ENCODE results near the gene COL4A2. TPM values are rescaled to one million over a fixed set of nuclear protein-coding genes. Genes with fewer than 3 reads are reported as not detected.
"Not testable (repeated sequence)": the region's sequence is repeated elsewhere in the genome, so short reads cannot be mapped to it uniquely, and the experiment has no call there.

Gene COL4A2
- total and polyA plus RNA-seq, 7 experiments from 2014 or later, result 0.05 TPM; not detected in 6

DNA sequence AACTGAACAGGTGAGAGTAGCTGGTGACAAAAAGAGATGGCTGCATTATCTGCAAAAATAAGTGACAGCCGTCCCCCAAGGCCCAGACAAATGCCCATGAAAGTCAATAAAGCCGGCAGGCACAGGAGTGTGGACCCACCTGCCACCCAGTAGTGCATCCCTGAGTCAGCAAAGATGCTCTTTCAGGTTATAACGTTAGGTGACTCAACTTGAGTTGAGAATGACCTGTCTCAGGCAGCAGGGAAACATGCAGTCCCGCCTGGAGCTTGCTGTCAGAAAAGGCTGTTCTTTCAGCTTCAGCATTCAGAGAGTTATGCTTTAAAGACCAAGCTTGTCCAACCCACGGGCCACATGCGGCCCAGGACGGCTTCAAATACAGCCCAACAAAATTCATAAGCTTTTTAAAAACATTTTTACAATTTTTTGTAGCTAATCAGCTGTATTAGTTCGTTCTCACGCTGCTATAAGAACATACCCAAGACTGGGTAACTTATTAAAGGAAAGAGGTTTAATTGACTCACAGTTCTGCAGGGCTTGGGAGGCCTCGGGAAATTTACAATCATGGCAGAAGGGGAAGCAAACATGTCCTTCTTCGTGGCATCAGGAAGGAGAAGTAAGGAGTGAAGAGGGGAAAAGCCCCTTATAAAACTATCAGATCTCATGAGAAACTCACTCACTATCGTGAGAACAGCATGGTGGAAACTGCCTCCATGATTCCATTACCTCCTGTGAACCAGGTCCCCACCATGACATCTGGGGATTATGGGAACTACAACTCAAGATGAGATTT is 144.1 kb downstream of the COL4A2 start:
- DNase-seq (no peak), ATAC-seq (no peak)
- ChIA-PET POLR2A (no interaction called here), CTCF (no interaction called here)
- Mint-ChIP-seq H3K36me3 (no peaks in the 10 kb centered on the region), H3K27me3 (peaks cover 10 to 42% (median 36%) of the 10 kb centered on the region in 5 donors), H3K4me1 (peaks cover 2 to 5% (median 4%) of the 10 kb centered on the region in 7 donors), H3K9me3 (no peaks in the 10 kb centered on the region), H3K4me3 (no peak overlapping the region), H3K27ac (no peak overlapping the region)
- H3K27ac ChIP-seq (ENCODE audit: low read depth, low read length), result no peak overlapping the region
- no peaks in the 10 kb centered on the region for H3K36me3 ChIP-seq (ENCODE audit: control insufficient read depth in 2 of 3, insufficient read depth in 3 of 3, low read length in 3 of 3)
- no peak overlapping the region for H3K4me3 ChIP-seq (ENCODE audit: low read length)
- no peaks in the 10 kb centered on the region for H3K4me1 ChIP-seq (ENCODE audit: control insufficient read depth in 2 of 2, insufficient read depth in 2 of 2, low read length in 2 of 2)
- H3K27me3 ChIP-seq (ENCODE audit: control insufficient read depth in 2 of 2, insufficient read depth in 2 of 2, low read length in 2 of 2), result no peaks in the 10 kb centered on the region
- no peaks in the 10 kb centered on the region for H3K9me3 ChIP-seq (ENCODE audit: control insufficient read depth in 2 of 3, low read length in 3 of 3)
- intact Hi-C loops (cut with micrococcal nuclease), result loop anchor here (10.0 kb wide), 3 partner anchors 114 to 1994 kb away; partner anchors contain the start of genes NAXD (in 1 of the 2) and RAB20 (in 1 of the 2)

DNA sequence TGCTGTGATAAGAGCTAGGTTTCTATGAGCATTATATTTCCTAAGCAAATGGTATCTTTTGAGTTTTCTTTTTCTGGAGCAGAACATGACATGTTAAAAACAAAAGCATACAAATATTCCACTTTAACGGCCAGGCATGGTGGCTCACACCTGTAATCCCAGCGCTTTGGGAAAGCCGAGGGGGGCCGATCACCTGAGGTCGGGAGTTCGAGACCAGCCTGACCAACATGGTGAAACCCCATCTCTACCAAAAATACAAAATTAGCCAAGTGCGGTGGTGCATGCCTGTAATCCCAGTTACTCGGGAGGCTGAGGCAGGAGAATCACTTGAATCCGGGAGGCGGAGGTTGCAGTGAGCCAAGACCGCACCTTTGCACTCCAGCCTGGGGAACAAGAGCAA is 146.0 kb downstream of the COL4A2 start:
- peaks cover 14 to 34% (median 30%) of the 10 kb centered on the region in 5 donors for H3K27me3 Mint-ChIP-seq
- CTCF ChIA-PET; H3K4me1 Mint-ChIP-seq; H3K9me3 Mint-ChIP-seq; POLR2A ChIA-PET; H3K4me1 ChIP-seq (ENCODE audit: control insufficient read depth in 2 of 2, insufficient read depth in 2 of 2, low read length in 2 of 2); H3K4me3 ChIP-seq (ENCODE audit: low read length); H3K4me3 Mint-ChIP-seq; H3K36me3 Mint-ChIP-seq; H3K9me3 ChIP-seq (ENCODE audit: control insufficient read depth in 2 of 3, low read length in 3 of 3); DNase-seq; ATAC-seq; H3K36me3 ChIP-seq (ENCODE audit: control insufficient read depth in 2 of 3, insufficient read depth in 3 of 3, low read length in 3 of 3); H3K27me3 ChIP-seq (ENCODE audit: control insufficient read depth in 2 of 2, insufficient read depth in 2 of 2, low read length in 2 of 2); H3K27ac ChIP-seq (ENCODE audit: low read depth, low read length); H3K27ac Mint-ChIP-seq: not testable (repeated sequence)
- intact Hi-C loops (cut with micrococcal nuclease), result loop anchor here (10.0 kb wide), 3 partner anchors 112 to 1992 kb away; partner anchors contain the start of genes NAXD (in 1 of the 2) and RAB20 (in 1 of the 2)

DNA sequence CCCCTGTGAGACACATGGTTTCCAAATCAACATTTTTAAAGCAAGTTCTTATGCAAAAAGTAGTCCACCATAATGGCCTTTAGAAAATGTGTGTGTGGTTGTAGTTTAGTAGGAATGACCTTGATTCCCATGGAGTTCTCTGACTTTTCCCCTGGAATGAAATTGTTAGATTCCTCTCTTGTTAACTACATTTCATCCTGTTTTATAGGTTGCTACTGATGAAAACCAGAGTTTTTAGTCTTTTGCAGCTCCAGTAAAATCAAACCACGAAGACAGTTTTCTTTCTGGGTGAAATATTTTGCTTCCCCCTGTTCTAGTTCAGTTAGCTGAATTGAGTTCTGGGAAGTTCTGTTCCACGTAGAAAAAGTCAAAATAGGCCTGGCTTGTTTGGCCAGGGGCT is 146.7 kb downstream of the COL4A2 start:
- CTCF ChIA-PET, result no interaction called here
- Mint-ChIP-seq H3K9me3 (no peaks in the 10 kb centered on the region), H3K27ac (no peak overlapping the region)

DNA sequence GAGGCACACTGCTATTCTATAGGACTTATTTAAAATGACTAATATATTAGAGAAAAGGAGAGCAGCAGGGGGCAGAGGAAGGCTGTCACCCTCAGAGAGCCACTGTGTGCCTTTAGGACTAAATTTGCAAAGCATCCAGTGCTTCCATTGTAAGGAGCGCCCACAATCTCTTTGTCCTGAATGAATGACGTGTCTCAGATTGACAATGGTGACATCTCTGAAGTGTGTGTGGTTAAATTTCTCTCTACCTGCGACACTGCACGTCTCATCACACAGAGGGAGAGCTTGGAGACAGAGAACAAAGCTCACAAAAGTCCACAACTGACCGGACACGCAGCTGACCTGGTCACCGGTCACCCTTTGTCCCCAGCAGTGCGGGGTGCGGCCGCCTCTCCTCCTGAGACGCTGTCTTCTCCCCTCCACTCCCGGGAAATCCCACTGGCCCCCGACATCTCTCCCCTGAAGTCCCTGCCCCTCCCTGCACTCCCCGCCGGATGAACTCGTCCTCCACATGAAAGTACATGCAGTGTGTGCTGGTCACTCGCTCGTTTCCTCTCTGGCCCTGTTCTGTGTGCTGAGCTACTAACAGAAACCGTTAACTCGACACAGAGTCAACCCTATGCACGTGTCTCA is 147.3 kb downstream of the COL4A2 start:
- Mint-ChIP-seq H3K27ac (no peak overlapping the region), H3K27me3 (peaks cover 14 to 29% (median 19%) of the 10 kb centered on the region in 5 donors), H3K4me3 (no peak overlapping the region), H3K9me3 (no peaks in the 10 kb centered on the region), H3K36me3 (no peaks in the 10 kb centered on the region), H3K4me1 (peaks cover 2 to 6% (median 5%) of the 10 kb centered on the region in 7 donors)
- ChIA-PET POLR2A (no interaction called here), CTCF (interaction anchor here (1.6 to 2.4 kb wide), 2 partner anchors 72 to 227 kb away, joined by 3 to 6 read pairs; no protein-coding TSS in a partner anchor)
- no peaks in the 10 kb centered on the region for H3K27me3 ChIP-seq (ENCODE audit: control insufficient read depth in 2 of 2, insufficient read depth in 2 of 2, low read length in 2 of 2)
- no peaks in the 10 kb centered on the region for H3K9me3 ChIP-seq (ENCODE audit: control insufficient read depth in 2 of 3, low read length in 3 of 3)
- no peaks in the 10 kb centered on the region for H3K4me1 ChIP-seq (ENCODE audit: control insufficient read depth in 2 of 2, insufficient read depth in 2 of 2, low read length in 2 of 2)
- no peak overlapping the region for H3K4me3 ChIP-seq (ENCODE audit: low read length)
- H3K36me3 ChIP-seq (ENCODE audit: control insufficient read depth in 2 of 3, insufficient read depth in 3 of 3, low read length in 3 of 3), result no peaks in the 10 kb centered on the region
- ATAC-seq (no peak), DNase-seq (no peak)
- intact Hi-C loops (cut with micrococcal nuclease), result loop anchor here (10.0 kb wide), 3 partner anchors 110 to 1990 kb away; partner anchors contain the start of genes NAXD (in 1 of the 2) and RAB20 (in 1 of the 2)
- H3K27ac ChIP-seq (ENCODE audit: low read depth, low read length), result no peak overlapping the region

More for the DNA sequence above, 146.7 kb downstream of the COL4A2 start:
- Histone ChIP-seq H3K27me3 (ENCODE audit: control insufficient read depth in 2 of 2, insufficient read depth in 2 of 2, low read length in 2 of 2) (no peaks in the 10 kb centered on the region), H3K27ac (ENCODE audit: low read depth, low read length) (no peak overlapping the region), H3K36me3 (ENCODE audit: control insufficient read depth in 2 of 3, insufficient read depth in 3 of 3, low read length in 3 of 3) (no peaks in the 10 kb centered on the region), H3K9me3 (ENCODE audit: control insufficient read depth in 2 of 3, low read length in 3 of 3) (no peaks in the 10 kb centered on the region), H3K4me1 (ENCODE audit: control insufficient read depth in 2 of 2, insufficient read depth in 2 of 2, low read length in 2 of 2) (no peaks in the 10 kb centered on the region), H3K4me3 (ENCODE audit: low read length) (no peak overlapping the region)
- peaks cover 2 to 6% (median 5%) of the 10 kb centered on the region in 7 donors for H3K4me1 Mint-ChIP-seq
- ATAC-seq (no peak), DNase-seq (no peak)
- peaks cover 14 to 34% (median 24%) of the 10 kb centered on the region in 5 donors for H3K27me3 Mint-ChIP-seq
- intact Hi-C loops (cut with micrococcal nuclease), result loop anchor here (10.0 kb wide), 3 partner anchors 111 to 1991 kb away; partner anchors contain the start of genes NAXD (in 1 of the 2) and RAB20 (in 1 of the 2)
- H3K4me3 Mint-ChIP-seq, result no peak overlapping the region
- no peaks in the 10 kb centered on the region for H3K36me3 Mint-ChIP-seq
- POLR2A ChIA-PET, result no interaction called here

DNA sequence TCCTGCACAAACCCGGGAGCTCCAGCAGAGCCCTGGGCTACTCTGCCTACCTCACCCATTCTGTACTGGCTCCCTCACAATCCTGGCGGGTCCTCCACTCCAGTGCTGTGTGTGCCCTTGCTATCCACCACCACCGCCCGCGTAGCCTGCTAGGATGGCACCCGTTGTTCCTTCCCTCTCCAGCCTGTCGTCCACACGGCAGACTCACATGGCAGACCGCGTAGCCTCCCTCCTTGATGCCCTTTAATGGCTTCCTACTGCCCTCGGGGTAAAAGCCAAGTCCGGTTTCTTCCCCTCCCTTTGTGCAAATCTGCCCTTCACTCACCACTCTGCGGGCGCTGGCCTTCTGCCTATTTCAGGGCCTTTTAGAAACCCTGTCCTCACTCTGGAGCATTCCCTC is 147.9 kb downstream of the COL4A2 start:
- ATAC-seq, result no peak
- Histone ChIP-seq H3K36me3 (ENCODE audit: control insufficient read depth in 2 of 3, insufficient read depth in 3 of 3, low read length in 3 of 3) (no peaks in the 10 kb centered on the region), H3K4me1 (ENCODE audit: control insufficient read depth in 2 of 2, insufficient read depth in 2 of 2, low read length in 2 of 2) (no peaks in the 10 kb centered on the region), H3K4me3 (ENCODE audit: low read length) (no peak overlapping the region), H3K9me3 (ENCODE audit: control insufficient read depth in 2 of 3, low read length in 3 of 3) (no peaks in the 10 kb centered on the region), H3K27ac (ENCODE audit: low read depth, low read length) (no peak overlapping the region), H3K27me3 (ENCODE audit: control insufficient read depth in 2 of 2, insufficient read depth in 2 of 2, low read length in 2 of 2) (no peaks in the 10 kb centered on the region)
- no peak overlapping the region for H3K27ac Mint-ChIP-seq
- peaks cover 14 to 29% (median 19%) of the 10 kb centered on the region in 5 donors for H3K27me3 Mint-ChIP-seq
- H3K4me3 Mint-ChIP-seq, result no peak overlapping the region
- CTCF ChIA-PET, result interaction anchor here (0.9 to 2.4 kb wide), 5 partner anchors 10 to 364 kb away, joined by 3 to 6 read pairs (median 4); no protein-coding TSS in a partner anchor
- POLR2A ChIA-PET, result no interaction called here
- intact Hi-C loops (cut with micrococcal nuclease), result loop anchor here (10.0 kb wide), 3 partner anchors 110 to 1990 kb away; partner anchors contain the start of genes NAXD (in 1 of the 2) and RAB20 (in 1 of the 2)
- no peak for DNase-seq
- H3K9me3 Mint-ChIP-seq, result no peaks in the 10 kb centered on the region
- no peaks in the 10 kb centered on the region for H3K36me3 Mint-ChIP-seq
- H3K4me1 Mint-ChIP-seq, result peaks cover 2 to 6% (median 5%) of the 10 kb centered on the region in 7 donors

DNA sequence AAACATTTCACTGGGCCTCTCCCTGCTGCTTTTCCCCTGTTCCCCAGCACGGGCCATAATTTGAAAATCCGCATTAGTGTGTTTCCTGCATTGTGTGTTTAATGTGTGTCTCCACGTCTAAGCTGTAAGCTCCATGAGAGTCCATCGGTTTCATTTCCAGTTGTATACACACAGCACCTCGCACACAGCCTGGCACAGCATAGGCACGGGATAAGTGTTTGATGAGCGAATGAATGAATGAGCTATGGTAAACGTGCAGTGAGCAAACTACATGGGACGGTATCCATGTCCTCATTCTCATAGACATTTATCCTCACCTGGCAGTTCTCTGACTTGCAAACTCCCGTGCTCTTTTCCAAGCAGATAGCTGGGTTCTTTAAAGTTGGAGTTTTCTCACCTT is 148.4 kb downstream of the COL4A2 start:
- peaks cover 2 to 6% (median 5%) of the 10 kb centered on the region in 7 donors for H3K4me1 Mint-ChIP-seq
- DNase-seq (no peak), ATAC-seq (no peak)
- H3K4me3 Mint-ChIP-seq, result no peak overlapping the region
- no peaks in the 10 kb centered on the region for H3K36me3 Mint-ChIP-seq
- intact Hi-C loops (cut with micrococcal nuclease), result loop anchor here (10.0 kb wide), 3 partner anchors 109 to 1989 kb away; partner anchors contain the start of genes NAXD (in 1 of the 2) and RAB20 (in 1 of the 2)
- Histone ChIP-seq H3K4me3 (ENCODE audit: low read length) (no peak overlapping the region), H3K27ac (ENCODE audit: low read depth, low read length) (no peak overlapping the region), H3K27me3 (ENCODE audit: control insufficient read depth in 2 of 2, insufficient read depth in 2 of 2, low read length in 2 of 2) (no peaks in the 10 kb centered on the region), H3K4me1 (ENCODE audit: control insufficient read depth in 2 of 2, insufficient read depth in 2 of 2, low read length in 2 of 2) (no peaks in the 10 kb centered on the region), H3K9me3 (ENCODE audit: control insufficient read depth in 2 of 3, low read length in 3 of 3) (no peaks in the 10 kb centered on the region), H3K36me3 (ENCODE audit: control insufficient read depth in 2 of 3, insufficient read depth in 3 of 3, low read length in 3 of 3) (no peaks in the 10 kb centered on the region)
- H3K27me3 Mint-ChIP-seq, result peaks cover 14 to 29% (median 19%) of the 10 kb centered on the region in 5 donors
- POLR2A ChIA-PET, result no interaction called here
- CTCF ChIA-PET, result interaction anchor here (0.6 to 2.4 kb wide), 8 partner anchors 8 to 363 kb away, joined by 3 to 6 read pairs (median 4); no protein-coding TSS in a partner anchor
- no peaks in the 10 kb centered on the region for H3K9me3 Mint-ChIP-seq
- no peak overlapping the region for H3K27ac Mint-ChIP-seq
